Parathyroid adenoma (tissue), 2 donors: ENCODE results near the gene ARHGAP9.

Source experiments
- H2AFZ ChIP-seq: fragments of 300-600 bp; sonication (generic); one replicate; pipeline ENCODE4 v1.7.0; 2017; ENCODE audit warnings: antibody characterized with exemption, mild to moderate bottlenecking
- H3K27ac ChIP-seq: fragments of 300-600 bp; sonication (generic); one replicate; pipeline ENCODE4 v1.7.0; 2017
- H3K27me3 ChIP-seq: fragments of 300-600 bp; sonication (generic); one replicate; pipeline ENCODE4 v1.7.0; 2017; ENCODE audit warnings: low read length; ENCODE audit not compliant: control insufficient read depth, insufficient read depth
- H3K36me3 ChIP-seq: fragments of 300-600 bp; sonication (generic); one replicate; pipeline ENCODE4 v1.7.0; 2017; ENCODE audit warnings: low read length; ENCODE audit not compliant: control insufficient read depth, insufficient read depth
- H3K4me1 ChIP-seq: fragments of 300-600 bp; sonication (generic); one replicate; pipeline ENCODE4 v1.7.0; 2017; ENCODE audit warnings: control low read depth
- H3K4me2 ChIP-seq: fragments of 300-600 bp; sonication (generic); one replicate; pipeline ENCODE4 v1.7.0; 2017; ENCODE audit warnings: low read length
- H3K4me3 ChIP-seq: fragments of 300-600 bp; sonication (generic); one replicate; pipeline ENCODE4 v1.7.0; 2017; ENCODE audit warnings: low read depth, low read length
- H3K79me2 ChIP-seq: fragments of 300-600 bp; sonication (generic); one replicate; pipeline ENCODE4 v1.7.0; 2017; ENCODE audit warnings: control low read depth
- H3K9ac ChIP-seq: fragments of 300-600 bp; sonication (generic); one replicate; pipeline ENCODE4 v1.7.0; 2017; ENCODE audit warnings: mild to moderate bottlenecking
- H3K9me3 ChIP-seq: fragments of 300-600 bp; sonication (generic); one replicate; pipeline ENCODE4 v1.7.0; 2017; ENCODE audit warnings: low read length; ENCODE audit not compliant: control insufficient read depth
- TF ChIP-seq, protein P1 (sequence below): fragments of 300-600 bp; sonication (generic); IDR thresholded peaks from one replicate; pipeline ENCODE4 v1.7.0; 2017; ENCODE audit warnings: antibody characterized with exemption, mild to moderate bottlenecking
- donor health status: primary hyperparathyroidism.

The ARHGAP9 gene

DNA sequence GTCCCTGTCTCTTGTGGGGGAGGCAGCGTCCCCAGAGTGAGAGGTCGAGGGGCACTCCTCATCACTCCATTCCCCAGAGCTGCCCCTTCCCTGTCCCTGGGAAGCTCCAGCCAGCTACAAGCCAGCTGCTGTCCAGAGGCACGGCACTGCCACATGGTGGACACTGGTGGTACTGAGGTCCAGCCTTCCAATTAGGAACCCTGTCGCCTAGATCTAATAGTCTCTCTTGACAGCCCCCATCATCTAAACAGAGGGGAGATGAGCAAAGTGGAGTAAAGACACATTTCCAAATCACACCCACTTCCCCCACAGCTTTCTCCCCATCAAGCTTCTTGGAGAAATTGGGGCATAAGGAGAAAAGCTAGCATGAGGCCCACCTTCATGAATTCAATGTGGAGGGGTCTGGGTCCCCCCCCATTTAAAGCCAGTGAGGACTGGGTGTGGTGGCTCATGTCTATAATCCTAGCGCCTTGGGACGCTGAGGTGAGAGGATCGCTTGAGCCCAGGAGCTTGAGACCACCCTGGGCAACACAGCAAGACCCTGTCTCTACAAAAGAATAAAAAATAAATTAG lies 26.6 kb downstream of the ARHGAP9 start:
- Histone ChIP-seq H3K4me3 (no peak overlapping the region), H3K4me2 (no peak overlapping the region), H3K79me2 (no peaks in the 10 kb centered on the region), H2AFZ (no peak overlapping the region), H3K36me3 (no peaks in the 10 kb centered on the region), H3K4me1 (peaks cover 16% of the 10 kb centered on the region), H3K9ac (no peak overlapping the region), H3K27ac (no peak overlapping the region), H3K27me3 (no peaks in the 10 kb centered on the region), H3K9me3 (no peaks in the 10 kb centered on the region)
- TF ChIP-seq, protein P1, sequence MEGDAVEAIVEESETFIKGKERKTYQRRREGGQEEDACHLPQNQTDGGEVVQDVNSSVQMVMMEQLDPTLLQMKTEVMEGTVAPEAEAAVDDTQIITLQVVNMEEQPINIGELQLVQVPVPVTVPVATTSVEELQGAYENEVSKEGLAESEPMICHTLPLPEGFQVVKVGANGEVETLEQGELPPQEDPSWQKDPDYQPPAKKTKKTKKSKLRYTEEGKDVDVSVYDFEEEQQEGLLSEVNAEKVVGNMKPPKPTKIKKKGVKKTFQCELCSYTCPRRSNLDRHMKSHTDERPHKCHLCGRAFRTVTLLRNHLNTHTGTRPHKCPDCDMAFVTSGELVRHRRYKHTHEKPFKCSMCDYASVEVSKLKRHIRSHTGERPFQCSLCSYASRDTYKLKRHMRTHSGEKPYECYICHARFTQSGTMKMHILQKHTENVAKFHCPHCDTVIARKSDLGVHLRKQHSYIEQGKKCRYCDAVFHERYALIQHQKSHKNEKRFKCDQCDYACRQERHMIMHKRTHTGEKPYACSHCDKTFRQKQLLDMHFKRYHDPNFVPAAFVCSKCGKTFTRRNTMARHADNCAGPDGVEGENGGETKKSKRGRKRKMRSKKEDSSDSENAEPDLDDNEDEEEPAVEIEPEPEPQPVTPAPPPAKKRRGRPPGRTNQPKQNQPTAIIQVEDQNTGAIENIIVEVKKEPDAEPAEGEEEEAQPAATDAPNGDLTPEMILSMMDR, result peak; percentile 93

DNA sequence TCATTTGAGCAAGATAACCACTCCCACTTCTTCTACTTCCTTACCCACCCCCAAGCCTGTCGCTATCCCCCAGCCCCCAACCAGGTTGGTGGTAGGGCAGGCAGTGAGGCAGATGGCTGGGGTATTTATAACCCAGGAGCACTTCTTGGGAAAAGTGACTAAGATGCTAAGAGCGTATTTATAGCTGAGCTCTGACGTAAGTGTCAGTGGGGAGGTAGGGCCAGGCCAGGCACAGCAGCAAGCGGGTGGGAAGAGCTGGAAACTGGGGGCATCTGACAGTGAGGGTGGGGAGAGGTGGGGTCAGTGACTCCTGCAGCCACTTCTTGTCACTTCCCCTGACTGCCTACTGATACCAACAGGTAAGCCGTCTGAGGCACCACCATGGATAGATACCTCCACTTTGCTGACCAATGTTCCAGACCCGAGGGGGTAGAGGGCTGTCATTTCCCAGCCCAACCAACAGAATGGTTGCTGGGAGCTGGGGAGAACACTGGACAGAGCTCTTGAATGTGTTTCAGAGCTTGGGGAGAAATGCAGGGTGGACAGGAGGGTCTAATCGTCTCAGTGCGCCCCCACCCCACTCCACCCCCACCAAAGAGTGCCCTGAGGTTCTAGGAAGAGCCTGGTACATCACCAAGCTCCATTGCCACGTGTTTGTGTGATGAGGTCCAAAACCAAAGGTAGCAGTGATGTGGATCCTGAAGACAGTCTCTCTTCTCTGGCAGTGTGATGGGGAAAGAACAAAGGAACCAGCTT lies 27.3 kb downstream of the ARHGAP9 start:
- H3K4me2 ChIP-seq, result no peak overlapping the region
- no peaks in the 10 kb centered on the region for H3K36me3 ChIP-seq
- no peaks in the 10 kb centered on the region for H3K9me3 ChIP-seq
- no peak overlapping the region for H3K9ac ChIP-seq
- no peak overlapping the region for H3K27ac ChIP-seq
- H3K27me3 ChIP-seq, result no peaks in the 10 kb centered on the region
- no peak overlapping the region for H2AFZ ChIP-seq
- no peaks in the 10 kb centered on the region for H3K79me2 ChIP-seq
- no peak overlapping the region for H3K4me3 ChIP-seq
- TF ChIP-seq, protein P1, result no peak
- peaks cover 16% of the 10 kb centered on the region for H3K4me1 ChIP-seq

DNA sequence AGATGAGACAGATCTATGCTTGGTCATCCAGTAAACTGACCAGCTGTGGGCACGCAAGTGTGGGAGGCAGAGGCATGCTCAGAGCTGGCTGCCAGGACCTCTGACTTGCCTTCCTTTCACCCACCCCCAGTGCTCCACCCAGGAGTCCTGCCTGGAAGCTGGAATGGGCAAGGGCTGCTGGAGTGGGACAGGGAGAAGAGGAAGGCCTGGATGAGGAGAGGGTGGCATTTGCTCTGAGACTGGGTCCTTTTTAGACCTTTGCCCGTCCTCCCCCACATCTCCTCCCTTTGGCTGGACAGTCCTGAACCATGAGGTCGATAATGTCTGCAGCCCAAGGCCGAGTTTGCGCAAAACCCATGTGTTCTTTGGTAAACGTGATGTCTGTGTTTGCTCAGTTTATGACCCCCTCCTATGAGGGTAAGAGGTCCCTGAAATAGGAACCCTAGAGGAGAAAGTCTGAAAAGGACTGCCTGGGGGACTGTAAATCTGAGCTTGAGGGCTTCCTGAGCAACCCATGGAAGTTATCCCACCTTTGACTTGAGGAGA lies 28.4 kb downstream of the ARHGAP9 start:
- TF ChIP-seq, protein P1, result no peak
- Histone ChIP-seq H3K79me2 (no peaks in the 10 kb centered on the region), H3K4me3 (no peak overlapping the region), H3K9me3 (no peaks in the 10 kb centered on the region), H3K27ac (no peak overlapping the region), H3K9ac (no peak overlapping the region), H3K4me2 (no peak overlapping the region), H2AFZ (no peak overlapping the region), H3K27me3 (no peaks in the 10 kb centered on the region), H3K36me3 (no peaks in the 10 kb centered on the region), H3K4me1 (peaks cover 15% of the 10 kb centered on the region)

DNA sequence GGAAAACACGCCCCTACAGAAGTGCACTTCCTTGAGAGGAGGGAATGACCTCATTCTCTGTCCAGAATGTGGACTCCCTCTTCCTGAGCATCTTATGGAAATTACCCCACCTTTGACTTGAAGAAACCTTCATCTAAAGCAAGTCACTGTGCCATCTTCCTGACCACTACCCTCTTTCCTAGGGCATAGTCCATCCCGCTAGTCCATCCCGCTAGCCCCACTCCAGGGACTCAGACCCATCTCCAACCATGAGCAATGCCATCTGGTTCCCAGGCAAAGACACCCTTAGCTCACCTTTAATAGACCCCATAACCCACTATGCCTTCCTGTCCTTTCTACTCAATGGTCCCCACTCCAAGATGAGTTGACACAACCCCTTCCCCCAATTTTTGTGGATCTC lies 29.6 kb downstream of the ARHGAP9 start:
- Histone ChIP-seq H2AFZ (no peak overlapping the region), H3K27ac (no peak overlapping the region), H3K4me3 (no peak overlapping the region), H3K27me3 (no peaks in the 10 kb centered on the region), H3K79me2 (no peaks in the 10 kb centered on the region), H3K9me3 (no peaks in the 10 kb centered on the region), H3K4me1 (peaks cover 5% of the 10 kb centered on the region), H3K4me2 (no peak overlapping the region), H3K36me3 (no peaks in the 10 kb centered on the region), H3K9ac (no peak overlapping the region)
- TF ChIP-seq, protein P1, result no peak
